ENCODE results near the gene NOM1. TPM values are rescaled to one million over a fixed set of nuclear protein-coding genes. Genes with fewer than 3 reads are reported as not detected.

The NOM1 gene
- total RNA-seq, 1 experiment from 2014 or later, result 30.3 TPM

DNA sequence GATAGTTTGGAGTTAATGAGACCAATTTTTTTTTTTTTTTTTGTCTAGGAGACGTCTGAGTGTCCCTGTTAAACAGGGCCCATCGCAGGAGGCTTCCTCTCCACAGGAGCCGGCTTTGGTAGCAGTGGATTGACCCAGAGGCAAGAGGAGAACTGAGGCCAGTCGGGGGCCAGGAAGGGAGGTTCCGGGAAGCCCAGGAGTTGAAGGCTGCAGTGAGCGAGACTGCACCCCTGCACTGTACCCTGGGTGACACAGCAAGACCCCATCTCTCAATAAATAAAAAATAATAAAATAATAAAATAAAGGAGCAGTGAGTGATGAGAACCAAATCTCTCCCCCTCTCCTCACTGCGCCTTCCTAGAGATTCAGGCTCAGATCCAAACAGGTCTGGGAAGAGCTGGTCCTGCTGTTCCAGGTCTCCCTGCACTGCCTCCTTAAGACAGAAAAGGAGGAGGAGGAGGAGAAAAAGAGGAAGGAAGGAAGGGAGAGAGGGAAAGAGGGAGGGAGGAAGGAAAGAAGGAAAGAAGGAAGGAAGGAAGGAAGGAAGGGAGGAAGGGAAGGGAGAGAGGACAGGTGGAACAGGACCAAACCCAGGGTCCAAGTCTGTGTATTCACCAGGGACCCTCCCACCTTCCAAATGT, 57.4 kb downstream of the NOM1 start:
- Histone ChIP-seq H3K9me3 (ENCODE audit: control insufficient read depth, insufficient read depth, low read depth, low read length) (no peaks in the 10 kb centered on the region), H3K27ac (ENCODE audit: low read length) (no peak overlapping the region), H3K36me3 (ENCODE audit: control insufficient read depth, insufficient read depth, low read length) (peaks cover 3% of the 10 kb centered on the region; the same call in 1 of the 2 replicates), H3K4me1 (ENCODE audit: control insufficient read depth, insufficient read depth, low read length) (peaks cover 14% of the 10 kb centered on the region), H3K4me3 (ENCODE audit: low read depth in 2 of 2, low read length in 2 of 2) (no peak overlapping the region), H3K27me3 (ENCODE audit: control insufficient read depth, insufficient read depth, low read length) (no peaks in the 10 kb centered on the region)
- POLR2A ChIA-PET, result no interaction called here
- no peak for TF ChIP-seq TCF7L2 (IDR thresholded peaks at IDR 0.05; ENCODE audit: low read depth, low read length)
- TF ChIP-seq SIN3A (IDR thresholded peaks at IDR 0.05; ENCODE audit: borderline replicate concordance, insufficient read depth, low read depth, low read length), result no peak
- TF ChIP-seq, protein P1, sequence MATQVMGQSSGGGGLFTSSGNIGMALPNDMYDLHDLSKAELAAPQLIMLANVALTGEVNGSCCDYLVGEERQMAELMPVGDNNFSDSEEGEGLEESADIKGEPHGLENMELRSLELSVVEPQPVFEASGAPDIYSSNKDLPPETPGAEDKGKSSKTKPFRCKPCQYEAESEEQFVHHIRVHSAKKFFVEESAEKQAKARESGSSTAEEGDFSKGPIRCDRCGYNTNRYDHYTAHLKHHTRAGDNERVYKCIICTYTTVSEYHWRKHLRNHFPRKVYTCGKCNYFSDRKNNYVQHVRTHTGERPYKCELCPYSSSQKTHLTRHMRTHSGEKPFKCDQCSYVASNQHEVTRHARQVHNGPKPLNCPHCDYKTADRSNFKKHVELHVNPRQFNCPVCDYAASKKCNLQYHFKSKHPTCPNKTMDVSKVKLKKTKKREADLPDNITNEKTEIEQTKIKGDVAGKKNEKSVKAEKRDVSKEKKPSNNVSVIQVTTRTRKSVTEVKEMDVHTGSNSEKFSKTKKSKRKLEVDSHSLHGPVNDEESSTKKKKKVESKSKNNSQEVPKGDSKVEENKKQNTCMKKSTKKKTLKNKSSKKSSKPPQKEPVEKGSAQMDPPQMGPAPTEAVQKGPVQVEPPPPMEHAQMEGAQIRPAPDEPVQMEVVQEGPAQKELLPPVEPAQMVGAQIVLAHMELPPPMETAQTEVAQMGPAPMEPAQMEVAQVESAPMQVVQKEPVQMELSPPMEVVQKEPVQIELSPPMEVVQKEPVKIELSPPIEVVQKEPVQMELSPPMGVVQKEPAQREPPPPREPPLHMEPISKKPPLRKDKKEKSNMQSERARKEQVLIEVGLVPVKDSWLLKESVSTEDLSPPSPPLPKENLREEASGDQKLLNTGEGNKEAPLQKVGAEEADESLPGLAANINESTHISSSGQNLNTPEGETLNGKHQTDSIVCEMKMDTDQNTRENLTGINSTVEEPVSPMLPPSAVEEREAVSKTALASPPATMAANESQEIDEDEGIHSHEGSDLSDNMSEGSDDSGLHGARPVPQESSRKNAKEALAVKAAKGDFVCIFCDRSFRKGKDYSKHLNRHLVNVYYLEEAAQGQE (IDR thresholded peaks at IDR 0.05; ENCODE audit: insufficient read depth in 1 of 2, low read depth in 2 of 2, low read length in 1 of 2), result no peak
- no peak for TF ChIP-seq POLR2AphosphoS5 (IDR thresholded peaks at IDR 0.05; ENCODE audit: low read depth, low read length)
- TF ChIP-seq, protein P2, sequence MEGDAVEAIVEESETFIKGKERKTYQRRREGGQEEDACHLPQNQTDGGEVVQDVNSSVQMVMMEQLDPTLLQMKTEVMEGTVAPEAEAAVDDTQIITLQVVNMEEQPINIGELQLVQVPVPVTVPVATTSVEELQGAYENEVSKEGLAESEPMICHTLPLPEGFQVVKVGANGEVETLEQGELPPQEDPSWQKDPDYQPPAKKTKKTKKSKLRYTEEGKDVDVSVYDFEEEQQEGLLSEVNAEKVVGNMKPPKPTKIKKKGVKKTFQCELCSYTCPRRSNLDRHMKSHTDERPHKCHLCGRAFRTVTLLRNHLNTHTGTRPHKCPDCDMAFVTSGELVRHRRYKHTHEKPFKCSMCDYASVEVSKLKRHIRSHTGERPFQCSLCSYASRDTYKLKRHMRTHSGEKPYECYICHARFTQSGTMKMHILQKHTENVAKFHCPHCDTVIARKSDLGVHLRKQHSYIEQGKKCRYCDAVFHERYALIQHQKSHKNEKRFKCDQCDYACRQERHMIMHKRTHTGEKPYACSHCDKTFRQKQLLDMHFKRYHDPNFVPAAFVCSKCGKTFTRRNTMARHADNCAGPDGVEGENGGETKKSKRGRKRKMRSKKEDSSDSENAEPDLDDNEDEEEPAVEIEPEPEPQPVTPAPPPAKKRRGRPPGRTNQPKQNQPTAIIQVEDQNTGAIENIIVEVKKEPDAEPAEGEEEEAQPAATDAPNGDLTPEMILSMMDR (IDR thresholded peaks at IDR 0.05), result no peak
- in situ Hi-C loops (cut with HindIII; ENCODE audit: low pct_unique_long_range_greater_than_20kb, low sequenced_read_pairs) (no loop called here), intact Hi-C loops (cut with micrococcal nuclease; ENCODE audit: unreplicated experiment) (no loop called here)
- CTCF ChIA-PET, result no interaction called here
- DNase-seq (ENCODE audit: low read depth, low spot score) (no peak), ATAC-seq (no peak)
- BruUV-seq (replicated peaks), result no TSS peak

DNA sequence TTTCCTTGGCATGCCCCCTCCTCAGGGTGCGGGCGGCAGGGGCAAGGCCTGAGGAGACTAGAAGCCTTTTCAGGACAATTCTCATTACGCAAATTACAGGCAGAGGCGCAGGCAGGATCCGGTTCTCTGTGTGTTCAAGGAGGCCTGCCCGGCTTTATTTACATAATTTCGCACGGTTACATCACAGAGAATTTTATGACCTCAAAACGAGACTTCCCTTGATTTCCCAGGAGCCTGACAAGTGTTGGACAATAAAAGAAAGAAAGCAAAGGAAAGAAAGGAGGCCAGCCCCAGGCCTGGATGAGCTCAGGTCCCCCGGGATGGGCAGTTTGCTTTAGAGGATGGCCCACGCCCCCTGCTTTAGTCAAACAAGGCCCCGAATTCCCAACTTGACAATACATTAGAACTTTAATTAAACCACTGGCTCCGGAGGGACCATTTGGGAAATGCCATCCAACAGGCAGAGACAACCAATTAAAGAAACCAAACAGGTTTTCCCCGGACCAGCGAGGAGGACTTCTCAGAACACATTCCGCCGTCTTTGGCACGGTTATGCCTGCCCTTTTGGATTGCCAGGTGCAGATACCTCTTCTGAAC, 58.1 kb downstream of the NOM1 start:
- no peak for DNase-seq (ENCODE audit: low read depth, low spot score)
- ATAC-seq, result no peak
- no TSS peak for BruUV-seq (replicated peaks)
- TF ChIP-seq, protein P2 (IDR thresholded peaks at IDR 0.05), result no peak
- TF ChIP-seq TCF7L2 (IDR thresholded peaks at IDR 0.05; ENCODE audit: low read depth, low read length) (no peak), SIN3A (IDR thresholded peaks at IDR 0.05; ENCODE audit: borderline replicate concordance, insufficient read depth, low read depth, low read length) (no peak), POLR2AphosphoS5 (IDR thresholded peaks at IDR 0.05; ENCODE audit: low read depth, low read length) (no peak)
- TF ChIP-seq, protein P1 (IDR thresholded peaks at IDR 0.05; ENCODE audit: insufficient read depth in 1 of 2, low read depth in 2 of 2, low read length in 1 of 2), result no peak
- H3K36me3 ChIP-seq (ENCODE audit: control insufficient read depth, insufficient read depth, low read length), result peaks cover 3% of the 10 kb centered on the region; the same call in 1 of the 2 replicates
- no peak overlapping the region for H3K4me3 ChIP-seq (ENCODE audit: low read depth in 2 of 2, low read length in 2 of 2)
- intact Hi-C loops (cut with micrococcal nuclease; ENCODE audit: unreplicated experiment) (no loop called here), in situ Hi-C loops (cut with HindIII; ENCODE audit: low pct_unique_long_range_greater_than_20kb, low sequenced_read_pairs) (no loop called here)
- CTCF ChIA-PET, result interaction anchor here (0.6 kb wide), 1 partner anchor 37 kb away, joined by 11 read pairs; no protein-coding TSS in a partner anchor
- no peaks in the 10 kb centered on the region for H3K9me3 ChIP-seq (ENCODE audit: control insufficient read depth, insufficient read depth, low read depth, low read length)
- H3K27ac ChIP-seq (ENCODE audit: low read length), result no peak overlapping the region
- POLR2A ChIA-PET, result interaction anchor here (0.6 kb wide), 1 partner anchor 58 kb away, joined by 3 read pairs; no protein-coding TSS in a partner anchor
- peaks cover 15% of the 10 kb centered on the region for H3K4me1 ChIP-seq (ENCODE audit: control insufficient read depth, insufficient read depth, low read length)
- H3K27me3 ChIP-seq (ENCODE audit: control insufficient read depth, insufficient read depth, low read length), result no peaks in the 10 kb centered on the region

All from Panc1 (cell line).